H1 (cell line): ENCODE results near the gene NR5A1. TPM values are rescaled to one million over a fixed set of nuclear protein-coding genes. Genes with fewer than 3 reads are reported as not detected.

Experiments
- CTCF ChIA-PET: fragments of 300-600 bp; sonication (Branson Sonifier 250); formaldehyde crosslinking; loops from one replicate; lab custom pipeline; 2021; ENCODE audit not compliant: partially characterized antibody; lab: Charles Lee
- POLR2A ChIA-PET: fragments of 300-600 bp; sonication (Branson Sonifier 250); formaldehyde crosslinking; loops from one replicate; lab custom pipeline; 2021; ENCODE audit warnings: inconsistent platforms; ENCODE audit not compliant: partially characterized antibody; lab: Charles Lee
- DNase-seq, 2 experiments: peaks; one replicate each; pipeline versions ENCODE4 v3.0.0 to v3.0.0-alpha.2; 2010 to 2022; ENCODE audit warnings: low spot score in 2 of 2, low read depth in 1 of 2, mixed read lengths in 1 of 2
- FAIRE-seq: peaks from 2 replicates; lab custom pipeline; 2011; peaks lifted over from hg19 to GRCh38; lab: Jason Lieb, UNC
- H2AFZ ChIP-seq: 2 replicates; pipeline ENCODE4 v1.8.1; 2012; ENCODE audit warnings: low read length, inconsistent platforms
- H2AK5ac ChIP-seq: 2 replicates; pipeline ENCODE4 v1.6.1; 2013; ENCODE audit warnings: low read depth, low read length
- H2BK120ac ChIP-seq: replicated peaks from 2 replicates; pipeline ENCODE3; 2013; ENCODE audit warnings: low read depth, low read length, inconsistent platforms
- H2BK12ac ChIP-seq: 2 replicates; pipeline ENCODE4 v1.6.1; 2013; ENCODE audit warnings: low read depth, low read length
- H2BK15ac ChIP-seq: 2 replicates; pipeline ENCODE4 v1.6.1; 2013; ENCODE audit warnings: low read length
- H2BK20ac ChIP-seq: 2 replicates; pipeline ENCODE4 v1.6.1; 2013; ENCODE audit warnings: low read length
- H2BK5ac ChIP-seq: 2 replicates; pipeline ENCODE4 v1.6.1; 2013; ENCODE audit warnings: low read depth, low read length
- H3K14ac ChIP-seq: 2 replicates; pipeline ENCODE4 v1.6.1; 2013; ENCODE audit warnings: inconsistent platforms; ENCODE audit not compliant: insufficient read length
- H3K18ac ChIP-seq: 2 replicates; pipeline ENCODE4 v1.6.1; 2013; ENCODE audit warnings: low read length; ENCODE audit errors: extremely low read depth
- H3K23ac ChIP-seq: 2 replicates; pipeline ENCODE4 v1.6.1; 2013; ENCODE audit warnings: inconsistent platforms; ENCODE audit not compliant: insufficient read length
- H3K23me2 ChIP-seq: 2 replicates; pipeline ENCODE4 v1.6.1; 2013; ENCODE audit warnings: low read depth, low read length
- H3K27ac ChIP-seq: 2 replicates; pipeline ENCODE4 v1.6.1; 2011; ENCODE audit warnings: low read depth, low read length, inconsistent platforms
- H3K27me3 ChIP-seq, 4 experiments: replicated peaks in 1 of 4; 1 replicate in 1 of 4; 2 replicates in 3 of 4; pipeline versions ENCODE4 v1.6.1 to v1.8.1; 2011 to 2013; ENCODE audit warnings: low read length in 3 of 4, mild to moderate bottlenecking in 3 of 4, inconsistent platforms in 2 of 4, mixed read lengths in 2 of 4, moderate library complexity in 1 of 4; ENCODE audit not compliant: control insufficient read depth in 3 of 4, insufficient read depth in 3 of 4; ENCODE audit errors: extremely low read depth in 1 of 4
- H3K36me3 ChIP-seq, 4 experiments: 2 replicates each; pipeline versions ENCODE4 v1.6.1 to v1.8.1; 2011 to 2013; ENCODE audit warnings: mild to moderate bottlenecking in 4 of 4, low read length in 3 of 4, moderate library complexity in 2 of 4, control low read depth in 1 of 4, inconsistent platforms in 1 of 4; ENCODE audit not compliant: insufficient read depth in 4 of 4, control insufficient read depth in 2 of 4
- H3K4ac ChIP-seq: replicated peaks from 2 replicates; pipeline ENCODE3; 2013; ENCODE audit warnings: low read length, low read depth, mixed read lengths, inconsistent platforms; ENCODE audit not compliant: insufficient read length
- H3K4me1 ChIP-seq, 4 experiments: replicated peaks in 1 of 4; 1 replicate in 1 of 4; 2 replicates in 3 of 4; pipeline versions ENCODE4 v1.6.1 to v1.8.1; 2011 to 2013; ENCODE audit warnings: low read length in 3 of 4, inconsistent platforms in 2 of 4, mixed read lengths in 1 of 4; ENCODE audit not compliant: insufficient read depth in 4 of 4, control insufficient read depth in 3 of 4
- H3K4me2 ChIP-seq, 2 experiments: 2 replicates each; pipeline versions ENCODE4 v1.6.1 to v1.8.1; 2011 to 2013; ENCODE audit warnings: low read depth in 2 of 2, low read length in 2 of 2, control low read depth in 1 of 2, inconsistent platforms in 1 of 2, mild to moderate bottlenecking in 1 of 2; ENCODE audit not compliant: insufficient read depth in 1 of 2
- H3K4me3 ChIP-seq, 4 experiments: fragments of 200-600, 300-600 bp in 1 of 4; sonication (generic), shearing (Covaris generic), sonication (Bioruptor Twin) in 1 of 4; 2 replicates each; pipeline versions ENCODE4 v1.5.1 to v1.8.1; 2011 to 2016; ENCODE audit warnings: low read length in 4 of 4, low read depth in 3 of 4, control low read depth in 2 of 4, inconsistent platforms in 2 of 4, mild to moderate bottlenecking in 2 of 4, mixed read lengths in 1 of 4, moderate library complexity in 1 of 4; ENCODE audit not compliant: insufficient read depth in 2 of 4; ENCODE audit errors: extremely low read depth in 1 of 4
- H3K56ac ChIP-seq: replicated peaks from 2 replicates; pipeline ENCODE3; 2013; ENCODE audit warnings: low read depth, mild to moderate bottlenecking, mixed read lengths, low read length, inconsistent platforms; ENCODE audit not compliant: insufficient read length
- H3K79me1 ChIP-seq: 2 replicates; pipeline ENCODE4 v1.6.1; 2013; ENCODE audit warnings: low read depth, low read length, control low read depth
- H3K79me2 ChIP-seq, 2 experiments: 2 replicates each; pipeline versions ENCODE4 v1.6.1 to v1.8.1; 2012 to 2013; ENCODE audit warnings: low read length in 2 of 2, mild to moderate bottlenecking in 2 of 2, inconsistent platforms in 1 of 2; ENCODE audit not compliant: insufficient read depth in 2 of 2, control insufficient read depth in 1 of 2
- H3K9ac ChIP-seq, 4 experiments: replicated peaks in 1 of 4; 1 replicate in 1 of 4; 2 replicates in 3 of 4; pipeline versions ENCODE4 v1.6.1 to v1.8.1; 2011 to 2013; ENCODE audit warnings: low read depth in 3 of 4, low read length in 3 of 4, control low read depth in 2 of 4, mild to moderate bottlenecking in 2 of 4, moderate library complexity in 2 of 4, inconsistent platforms in 1 of 4; ENCODE audit errors: extremely low read depth in 1 of 4
- H3K9me3 ChIP-seq, 2 experiments: 2 replicates each; pipeline versions ENCODE4 v1.6.1 to v1.8.1; 2012 to 2013; ENCODE audit warnings: mild to moderate bottlenecking in 2 of 2, moderate library complexity in 2 of 2, control low read depth in 1 of 2, inconsistent platforms in 1 of 2, low read depth in 1 of 2, low read length in 1 of 2, mixed read lengths in 1 of 2; ENCODE audit not compliant: insufficient read depth in 2 of 2
- H4K20me1 ChIP-seq, 2 experiments: replicated peaks in 1 of 2; 2 replicates each; pipeline versions ENCODE3 to v1.8.1; 2011 to 2013; ENCODE audit warnings: inconsistent platforms in 2 of 2, low read length in 2 of 2, mild to moderate bottlenecking in 1 of 2; ENCODE audit not compliant: insufficient read depth in 2 of 2, control insufficient read depth in 1 of 2
- H4K5ac ChIP-seq: 2 replicates; pipeline ENCODE4 v1.6.1; 2013; ENCODE audit warnings: low read length, low read depth, mixed read lengths, inconsistent platforms; ENCODE audit not compliant: insufficient read length
- H4K8ac ChIP-seq: 2 replicates; pipeline ENCODE4 v1.8.0; 2013; ENCODE audit warnings: mild to moderate bottlenecking, moderate library complexity, low read length, inconsistent platforms; ENCODE audit not compliant: insufficient read depth; ENCODE audit errors: extremely low read depth
- H4K91ac ChIP-seq: replicated peaks from 2 replicates; pipeline ENCODE3; 2013; ENCODE audit warnings: low read length, mixed read lengths, inconsistent platforms; ENCODE audit not compliant: insufficient read length
- EGR1 ChIP-seq: IDR thresholded peaks from 2 replicates; pipeline ENCODE4 v1.6.1; 2011; ENCODE audit warnings: low read depth, low read length, borderline replicate concordance
- WGBS, 2 experiments: shearing (Covaris generic) in 1 of 2; methylation state at CpG; one replicate each; pipeline versions ENCODE4 v1.1.6 to v1.1.7; 2013 to 2015; ENCODE audit warnings: low lambda C conversion rate in 2 of 2, mixed read lengths in 2 of 2, inconsistent platforms in 1 of 2, low coverage in 1 of 2, missing lambda C conversion rate in 1 of 2; ENCODE audit not compliant: insufficient replicate concordance in 2 of 2, insufficient coverage in 1 of 2, insufficient read length in 1 of 2; ENCODE audit errors: extremely low coverage in 1 of 2, missing lambda C conversion rate in 1 of 2; 5-methylcytosine and 5-hydroxymethylcytosine counted together
- polyA plus RNA-seq, 7 experiments: library from polyadenylated mRNA; depleted of rRNA in 3 of 7; stranded (reverse) in 5 of 7; unstranded in 2 of 7; fragments of >200 nt in 5 of 7; fragments of 200-250 nt in 2 of 7; gene quantifications; 1 replicate in 5 of 7; 2 replicates in 1 of 7; 4 replicates in 1 of 7; pipeline versions ENCODE4 v1.2.1 to v1.2.3, GENCODE V29; 2011 to 2013; ENCODE audit warnings: missing spikeins in 2 of 7, mixed read lengths in 2 of 7
- total RNA-seq: library from RNA; stranded (reverse); fragmentation: NEBNext Ultra II Directional; extraction: Animal tissue kit (Norgen Biotek cat#: 25700); gene quantifications from 2 replicates; pipeline ENCODE4 v1.2.1, GENCODE V29; 2021

The NR5A1 gene
- total and polyA plus RNA-seq, 2 of the 8 experiments (the other 6 are each of a cell fraction or from before 2014, with no cell fraction given) = 0.29 to 0.58 TPM

DNA sequence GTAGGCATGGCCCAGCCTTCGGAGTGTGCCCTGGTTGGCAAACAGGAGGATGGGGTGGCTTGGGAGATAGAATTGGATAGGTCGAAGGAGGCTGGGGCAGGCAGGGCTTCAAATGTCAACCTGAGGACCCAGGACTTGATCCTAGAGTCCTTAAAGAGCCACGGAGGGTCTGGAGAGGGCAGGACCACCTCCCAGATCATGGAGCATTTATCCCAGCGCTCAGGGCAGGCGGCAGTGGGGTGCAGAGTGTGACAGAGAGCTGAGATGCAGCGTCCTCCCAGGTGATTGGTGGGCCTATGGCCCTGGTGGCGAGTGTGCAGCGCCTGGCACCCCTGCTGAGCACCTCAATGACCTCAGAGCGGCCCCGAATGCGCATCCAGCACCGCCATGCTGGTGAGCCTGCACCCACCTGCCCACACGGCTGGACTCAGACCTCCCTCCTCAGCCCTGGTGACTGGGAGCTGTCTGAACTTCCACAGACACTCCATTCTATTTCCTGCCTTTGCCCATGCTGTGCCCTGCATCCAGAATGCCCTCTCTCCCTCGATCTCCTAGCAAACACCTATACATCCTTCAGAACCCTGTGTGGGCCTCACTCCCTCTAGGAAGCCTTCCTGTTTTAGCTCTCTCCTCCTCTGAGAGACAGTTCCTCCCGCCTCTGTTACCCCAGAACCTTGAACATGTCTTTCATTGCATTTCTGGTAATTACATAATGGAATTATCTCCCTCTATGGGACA, 50.7 kb downstream of the NR5A1 start:
- Histone ChIP-seq H3K23ac (no peak overlapping the region), H3K9me3 (peaks cover 0 to 4% of the 10 kb centered on the region in 2 experiments; a peak in 2 of 4 replicates), H3K14ac (no peak overlapping the region), H4K91ac (no peak overlapping the region), H2BK15ac (no peak overlapping the region; the same call in 1 of the 2 replicates), H3K23me2 (peaks cover 6% of the 10 kb centered on the region; the same call in 1 of the 2 replicates), H3K4me3 (no peak overlapping the region), H4K5ac (no peak overlapping the region), H2AFZ (no peak overlapping the region), H2BK5ac (no peak overlapping the region), H2AK5ac (no peak overlapping the region), H4K8ac (peak overlapping the region; percentile 38; the same call in 1 of the 2 replicates), H3K27ac (no peak overlapping the region), H2BK20ac (no peak overlapping the region), H2BK12ac (no peak overlapping the region), H2BK120ac (no peak overlapping the region), H3K79me2 (no peaks in the 10 kb centered on the region), H3K56ac (no peak overlapping the region), H3K4me1 (peaks cover 0 to 6% (median 4%) of the 10 kb centered on the region in 4 experiments; a peak in 5 of 7 replicates), H3K27me3 (peaks cover 10 to 23% (median 17%) of the 10 kb centered on the region in 4 experiments), H4K20me1 (peaks cover 0 to 3% of the 10 kb centered on the region in 2 experiments), H3K18ac (no peak overlapping the region; the same call in 1 of the 2 replicates), H3K9ac (no peak overlapping the region), H3K4me2 (no peak overlapping the region), H3K79me1 (no peaks in the 10 kb centered on the region), H3K4ac (no peak overlapping the region), H3K36me3 (peaks cover 0 to 3% (median 0%) of the 10 kb centered on the region in 4 experiments; a peak in 1 of 8 replicates)
- POLR2A ChIA-PET = no interaction called here
- no peak for FAIRE-seq
- DNase-seq = no peak
- CTCF ChIA-PET = interaction anchor here (0.7 to 6.6 kb wide), 11 partner anchors 9 to 904 kb away, joined by 3 to 35 read pairs (median 3); no protein-coding TSS in a partner anchor
- 78% methylated on average over 15 of the region's 15 CpGs; no CpG with 5 or more reads in 1 of the 2 experiments for WGBS, 2 experiments
- no peak for TF ChIP-seq EGR1
